ENCODE data around the gene DUSP22.

Gene DUSP22

DNA sequence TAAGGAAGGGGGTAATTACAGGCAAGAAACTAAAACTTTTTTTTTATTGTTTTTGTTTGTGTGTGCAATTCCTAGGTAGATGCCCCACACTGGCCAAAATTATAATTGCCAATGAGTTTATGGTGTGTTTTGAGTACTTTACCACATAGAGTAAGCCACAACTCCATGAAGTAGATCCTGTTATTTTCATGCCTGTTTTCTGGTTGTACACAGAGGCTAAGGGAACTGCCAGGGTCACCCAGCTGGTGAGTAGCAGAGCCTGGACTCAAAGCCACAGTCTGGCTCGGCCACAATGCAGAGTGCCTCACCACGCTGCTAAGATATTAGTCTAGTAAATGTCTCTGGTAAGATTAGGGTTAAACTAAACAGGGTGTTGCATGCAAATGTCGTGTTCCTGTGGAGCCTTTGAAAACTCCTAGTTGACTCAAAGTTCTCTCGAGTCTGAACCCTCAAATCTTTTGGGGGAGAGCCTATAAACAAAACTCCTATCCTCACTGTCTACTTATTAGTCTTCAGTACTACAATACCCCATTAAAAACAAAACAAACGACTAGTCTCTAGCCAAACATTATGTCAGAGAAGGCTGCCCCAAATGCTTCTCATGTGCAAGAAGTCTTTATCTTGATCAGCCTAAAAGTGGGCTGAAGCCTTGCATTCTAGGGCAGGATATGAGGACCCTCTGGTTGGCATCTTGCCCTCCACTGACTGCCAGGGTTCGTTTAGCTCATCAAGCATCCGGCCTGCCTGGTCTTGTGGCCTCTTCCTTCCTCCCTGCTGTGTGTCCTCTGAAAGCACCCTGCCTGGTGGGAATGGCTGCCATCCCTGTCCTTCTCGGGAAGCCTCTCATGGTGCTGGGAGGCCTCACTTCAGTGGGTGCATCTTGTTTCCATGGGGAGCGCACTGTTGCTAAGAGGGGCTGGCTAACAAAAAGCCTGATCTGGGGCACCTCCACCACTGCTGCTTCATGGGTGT lies 4.2 kb downstream of the DUSP22 start:
- peak; percentile 49 for DNase-seq (ENCODE audit: low read depth)

DNA sequence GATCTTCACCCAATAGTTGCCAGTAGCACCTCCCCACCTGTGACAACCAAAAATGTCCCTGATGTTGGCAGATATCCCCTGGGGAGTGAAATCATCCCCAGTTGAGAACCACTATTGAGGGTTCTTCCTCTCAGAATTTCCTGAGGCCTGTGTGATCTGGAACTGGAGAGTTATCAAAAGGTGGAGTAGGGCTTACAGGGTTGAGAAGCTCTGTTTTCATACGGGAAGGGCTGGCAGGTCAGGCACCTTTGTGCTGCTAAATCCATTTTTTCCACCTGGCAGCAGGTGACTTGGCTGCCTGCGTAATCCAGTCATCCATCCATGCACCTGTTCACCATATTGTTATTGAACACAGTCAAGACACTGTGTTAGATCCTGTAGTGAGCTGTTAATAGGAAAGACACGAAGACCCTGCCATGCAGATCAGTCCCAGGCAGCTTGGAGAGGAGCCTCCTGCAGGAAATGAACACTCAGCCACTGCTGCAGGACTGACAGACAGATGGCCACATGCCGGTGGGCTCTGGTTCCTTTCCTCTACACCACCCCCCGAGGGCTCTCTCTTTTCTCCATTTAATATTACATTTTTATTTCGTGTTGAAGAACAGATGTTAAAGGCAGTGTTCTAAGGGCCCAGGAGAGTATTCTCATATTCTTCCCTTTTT lies 5.4 kb downstream of the DUSP22 start:
- DNase-seq (ENCODE audit: low read depth): no peak

DNA sequence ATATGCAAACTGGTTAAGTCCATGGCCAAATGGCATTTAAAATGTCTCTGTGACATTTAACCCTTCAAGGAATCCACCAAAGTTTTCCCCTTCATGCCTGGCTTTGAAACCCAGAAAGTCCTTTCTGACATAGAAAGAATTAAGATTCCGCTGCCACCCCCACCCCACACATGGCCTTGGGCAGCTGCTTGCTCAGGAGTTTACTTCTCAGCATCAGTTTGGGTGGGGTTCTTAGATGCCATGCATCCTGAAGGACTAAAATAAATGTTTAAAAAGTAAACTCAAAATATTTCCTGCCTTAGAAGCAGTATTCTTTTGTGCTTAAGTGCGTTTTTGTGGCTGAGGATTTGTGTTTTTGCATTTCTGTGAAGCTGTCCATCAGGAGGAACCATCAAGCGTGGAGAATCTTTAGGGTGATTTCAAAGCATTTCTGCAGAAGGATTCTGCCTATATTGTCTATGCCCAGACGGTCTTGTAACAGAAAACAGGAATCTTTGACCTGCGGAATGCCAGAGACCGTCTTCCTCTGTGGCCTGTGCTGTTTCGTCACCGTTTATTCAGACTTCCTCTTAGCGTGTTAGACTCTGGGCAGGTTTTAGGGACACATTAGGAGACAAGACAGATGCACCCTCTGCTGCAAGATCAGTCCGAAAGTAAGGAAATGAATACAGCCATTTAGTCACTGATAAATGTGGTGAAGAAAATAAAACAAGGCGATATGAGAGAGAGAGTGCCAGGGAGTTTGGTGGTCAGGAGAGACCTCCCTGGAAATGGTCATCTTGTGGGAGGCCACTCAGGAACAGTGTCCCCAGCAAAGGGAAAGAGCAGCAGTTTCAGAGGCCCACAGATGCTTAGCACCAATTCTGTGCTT lies 6.2 kb downstream of the DUSP22 start:
- DNase-seq (ENCODE audit: low read depth): no peak

DNA sequence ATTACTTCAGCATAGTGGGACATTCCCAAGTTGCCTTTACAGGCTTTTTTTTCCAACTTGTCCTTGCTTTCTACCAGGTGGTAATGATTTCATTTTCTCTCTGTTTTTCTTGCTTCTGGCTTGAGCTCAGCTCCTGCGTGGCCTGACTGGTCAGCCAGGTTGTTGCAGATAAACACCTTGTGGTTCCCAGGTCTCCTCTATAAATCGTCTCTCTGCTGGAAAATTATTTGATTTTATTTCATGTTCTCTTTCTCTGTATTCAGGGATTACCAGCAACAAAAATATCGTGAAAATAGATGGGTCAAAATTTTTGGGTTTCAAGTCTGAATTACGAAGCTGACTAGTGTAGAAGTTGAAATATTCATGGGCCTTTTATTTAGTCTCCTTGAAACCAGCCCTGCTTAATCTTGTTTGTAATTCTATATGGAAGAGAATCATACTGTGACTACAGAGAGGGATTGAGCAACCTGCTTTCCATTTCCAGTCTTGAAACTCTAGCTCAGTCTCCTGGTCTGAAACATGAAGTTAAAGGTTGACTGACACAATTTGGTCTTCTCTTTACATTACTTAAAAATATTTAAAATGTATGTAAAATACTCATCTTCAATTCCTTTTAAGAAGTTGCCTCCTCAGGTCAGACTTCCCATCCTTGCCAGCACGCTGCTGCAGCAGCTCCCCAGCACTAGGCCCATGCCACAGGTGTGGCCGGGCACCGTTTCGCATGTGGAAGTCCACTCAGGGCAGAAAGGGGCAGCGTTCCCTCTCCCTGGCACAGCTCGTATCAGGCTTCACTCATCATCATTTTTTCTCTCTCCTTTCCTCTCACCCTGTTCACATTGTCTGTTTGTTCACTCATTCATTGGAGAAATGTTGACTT lies 7.1 kb downstream of the DUSP22 start:
- no peak for DNase-seq (ENCODE audit: low read depth)

DNA sequence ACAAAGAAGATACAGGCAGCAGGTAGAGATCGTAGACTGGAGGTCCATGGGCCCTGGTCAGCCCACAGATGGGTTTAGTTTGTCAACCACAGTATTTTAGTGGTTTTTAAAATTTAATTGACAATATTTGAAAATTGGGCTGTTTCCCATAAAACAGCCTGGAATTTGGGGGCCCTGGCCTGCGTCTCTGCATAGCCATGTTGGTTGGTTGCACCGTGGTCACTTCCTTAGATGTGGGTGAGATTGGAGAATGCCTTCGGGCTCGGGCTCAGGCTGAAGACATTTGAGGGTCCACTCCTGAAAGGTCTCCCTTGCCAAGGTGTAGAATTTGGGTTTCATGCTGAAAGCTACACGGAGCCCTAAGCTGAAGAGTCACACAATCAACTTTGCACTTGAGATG lies 7.7 kb downstream of the DUSP22 start:
- DNase-seq (ENCODE audit: low read depth): no peak

DNA sequence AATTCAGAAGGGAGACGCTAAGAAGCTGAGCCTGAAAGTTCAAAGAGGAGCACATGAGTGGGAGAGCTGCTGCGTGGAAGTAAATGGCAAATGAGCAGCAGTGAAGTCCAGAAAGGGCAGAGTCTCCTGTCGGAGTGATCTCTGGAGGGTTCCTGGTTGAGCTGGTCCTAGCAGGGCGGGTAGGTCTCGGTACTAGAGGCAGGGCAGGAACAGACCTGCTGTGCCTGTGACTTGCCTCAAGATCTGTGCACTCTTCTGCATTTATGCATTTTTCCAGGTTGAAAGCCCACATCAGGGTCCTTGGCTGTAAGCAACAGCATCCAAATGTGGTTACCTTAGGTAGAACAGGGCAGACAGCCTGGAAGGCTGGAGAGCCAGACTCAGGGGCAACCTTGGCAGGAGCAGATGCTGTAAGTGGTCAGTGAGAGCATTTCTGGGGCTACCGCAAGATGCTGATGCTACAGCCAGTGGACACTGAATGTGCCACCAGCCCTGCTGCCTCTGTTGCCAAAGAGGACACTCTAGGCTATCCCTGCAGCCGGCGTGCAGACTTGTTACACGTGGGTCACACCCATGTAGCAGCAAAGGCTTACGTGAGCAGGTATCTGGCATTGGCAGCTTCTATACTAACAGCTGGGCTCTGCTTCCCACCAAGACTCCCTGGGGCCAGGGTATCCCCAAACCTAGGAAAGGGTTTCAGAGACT lies 8.4 kb downstream of the DUSP22 start:
- DNase-seq (ENCODE audit: low read depth): no peak

DNA sequence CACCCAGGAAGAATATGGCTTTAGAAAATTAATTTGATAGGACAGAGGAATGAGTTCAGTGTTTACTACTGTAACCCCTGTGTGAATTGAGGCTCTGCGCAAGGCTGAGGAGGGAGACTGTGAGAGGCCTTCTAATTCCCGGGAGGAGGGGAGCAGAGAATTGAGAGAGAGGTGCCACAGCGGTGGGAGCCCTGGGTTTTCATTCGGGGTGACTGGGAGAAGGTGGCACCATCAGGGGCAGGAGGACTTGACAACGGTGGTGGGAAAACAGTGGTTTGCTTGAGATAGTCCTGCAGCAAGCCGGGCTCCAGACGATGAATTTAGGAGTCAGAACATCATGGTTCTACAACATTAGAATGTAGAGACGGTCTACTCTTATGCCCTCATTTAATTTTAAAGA lies 9.2 kb downstream of the DUSP22 start:
- DNase-seq (ENCODE audit: low read depth): no peak

DNA sequence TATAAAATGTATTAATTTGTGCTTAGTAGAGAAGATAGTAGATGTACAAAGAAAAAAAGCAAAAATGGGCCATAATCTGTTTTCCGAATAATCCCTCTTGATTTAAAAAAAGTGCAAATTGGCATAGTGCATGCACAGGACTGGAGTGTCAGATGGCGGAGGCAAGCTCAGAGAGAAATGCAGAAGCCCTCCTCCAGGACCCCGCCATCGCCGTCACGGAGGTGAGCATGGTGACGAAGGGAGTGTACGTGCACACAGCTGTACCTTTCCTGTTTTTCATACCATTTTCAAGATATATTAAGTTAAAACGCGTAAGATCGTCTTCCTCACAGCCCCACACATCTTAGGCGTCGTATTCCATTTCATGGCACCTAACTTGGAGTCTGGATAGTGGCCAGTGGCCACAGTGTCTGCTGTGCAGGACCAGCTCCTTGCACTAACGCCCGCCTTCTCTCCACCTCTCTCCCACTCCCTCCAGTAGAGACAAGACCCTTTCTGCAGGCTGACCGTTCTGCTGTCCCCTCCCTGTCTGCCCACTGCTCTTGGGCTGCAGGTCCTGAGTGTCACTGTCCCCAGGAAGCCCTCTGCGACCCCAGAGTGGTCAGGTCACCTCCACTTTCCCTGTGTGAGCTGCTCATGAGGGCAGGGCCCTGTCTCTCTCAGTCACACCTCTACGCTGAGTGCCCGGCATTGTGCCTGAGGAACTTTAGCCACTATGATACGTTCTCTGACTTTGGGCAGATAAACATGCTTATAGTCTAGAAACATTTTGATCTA lies 9.8 kb downstream of the DUSP22 start:
- DNase-seq (ENCODE audit: low read depth): no peak

DNA sequence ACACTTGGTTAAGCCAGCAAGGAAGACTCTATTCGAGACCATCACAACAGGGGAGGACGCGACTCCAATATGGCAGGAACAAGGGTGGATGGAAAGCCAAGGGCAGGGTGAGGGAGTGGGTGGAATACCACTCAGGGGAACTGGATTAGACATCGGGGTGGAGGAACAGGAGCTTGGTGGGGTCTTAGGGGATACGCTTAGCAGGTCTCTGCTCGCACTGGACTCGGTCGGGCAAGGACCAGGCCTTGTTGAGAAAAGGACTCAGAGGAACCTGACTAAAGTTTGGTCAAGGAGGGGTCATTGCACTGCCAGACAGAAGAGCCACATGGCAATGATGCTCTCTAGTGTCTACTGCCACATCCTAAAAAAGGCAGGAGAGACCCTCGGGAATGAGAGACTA lies 10.5 kb downstream of the DUSP22 start:
- no peak for DNase-seq (ENCODE audit: low read depth)

DNA sequence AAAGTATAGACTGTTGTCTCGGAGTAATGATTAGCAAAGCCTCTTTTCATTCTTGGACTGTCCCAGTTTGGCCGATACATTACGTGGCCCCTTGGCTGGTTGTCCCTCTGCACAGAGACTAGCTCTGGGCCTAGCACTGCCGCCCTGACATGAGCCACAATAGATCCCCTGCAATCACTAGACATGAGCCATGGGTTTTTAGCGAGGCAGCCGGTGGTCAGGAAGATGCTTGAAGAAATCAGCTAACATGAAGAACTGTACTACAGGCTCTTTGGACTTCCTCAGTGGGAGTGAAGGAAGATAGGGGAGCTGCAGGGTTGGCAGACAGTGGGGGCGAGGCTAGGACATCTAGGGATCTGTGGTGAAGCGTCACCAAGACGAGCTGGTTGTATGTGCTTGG lies 11.0 kb downstream of the DUSP22 start:
- DNase-seq (ENCODE audit: low read depth): no peak

DNA sequence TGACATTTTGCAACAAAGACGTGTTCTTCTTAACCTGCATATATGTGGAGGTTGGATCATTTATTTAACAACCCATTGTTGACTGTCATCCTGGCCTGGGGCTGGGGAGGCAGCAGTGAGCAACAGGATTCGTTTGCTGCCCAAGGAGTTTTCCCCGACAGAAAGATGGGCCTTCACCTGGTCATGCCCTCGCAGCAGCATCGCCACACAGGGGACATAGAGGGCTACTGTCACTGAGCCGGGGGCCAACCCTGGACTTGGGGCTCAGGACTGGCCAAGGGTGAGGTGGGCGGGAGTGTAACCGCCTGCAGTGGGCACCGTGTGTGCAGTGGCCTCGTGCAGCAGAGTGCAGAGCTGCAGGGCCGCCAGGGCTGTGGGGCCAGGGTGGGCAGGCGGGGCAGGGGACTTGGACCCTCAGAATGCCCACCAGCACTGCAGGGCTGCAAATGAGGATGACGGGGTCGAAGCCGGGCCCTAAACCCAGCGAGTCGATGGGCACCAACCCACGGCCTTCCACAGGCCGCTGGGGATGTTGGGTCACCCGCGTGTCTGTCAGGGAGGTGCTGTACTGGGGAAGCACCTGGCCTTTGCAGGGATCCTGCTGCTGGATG lies 11.8 kb downstream of the DUSP22 start:
- no peak for DNase-seq (ENCODE audit: low read depth)

DNA sequence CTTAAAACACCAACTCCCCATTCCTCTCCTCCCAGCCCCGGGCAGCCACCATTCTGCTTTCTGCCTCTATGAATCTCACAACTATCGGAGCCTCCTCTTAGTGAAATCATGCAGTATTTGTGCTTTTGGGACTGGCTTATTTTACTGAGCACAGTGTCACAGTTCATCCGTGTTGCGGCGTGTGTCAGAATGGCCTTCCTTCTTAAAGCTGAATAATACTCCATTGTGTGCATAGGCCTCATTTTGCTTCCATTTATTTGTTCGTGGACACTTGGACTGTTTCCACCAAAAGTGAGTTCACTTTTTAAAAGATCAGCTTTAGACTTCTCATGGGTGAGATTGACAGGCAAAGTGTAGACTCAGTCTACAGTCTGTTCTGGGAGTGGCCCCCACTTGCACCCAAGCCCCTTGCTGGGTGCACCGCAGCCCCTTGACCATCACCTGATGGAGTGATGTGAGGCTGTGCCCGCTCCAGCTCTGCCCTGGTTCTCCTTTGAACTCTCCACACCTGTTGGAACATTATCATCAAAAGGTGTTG lies 12.6 kb downstream of the DUSP22 start:
- no peak for DNase-seq (ENCODE audit: low read depth)

DNA sequence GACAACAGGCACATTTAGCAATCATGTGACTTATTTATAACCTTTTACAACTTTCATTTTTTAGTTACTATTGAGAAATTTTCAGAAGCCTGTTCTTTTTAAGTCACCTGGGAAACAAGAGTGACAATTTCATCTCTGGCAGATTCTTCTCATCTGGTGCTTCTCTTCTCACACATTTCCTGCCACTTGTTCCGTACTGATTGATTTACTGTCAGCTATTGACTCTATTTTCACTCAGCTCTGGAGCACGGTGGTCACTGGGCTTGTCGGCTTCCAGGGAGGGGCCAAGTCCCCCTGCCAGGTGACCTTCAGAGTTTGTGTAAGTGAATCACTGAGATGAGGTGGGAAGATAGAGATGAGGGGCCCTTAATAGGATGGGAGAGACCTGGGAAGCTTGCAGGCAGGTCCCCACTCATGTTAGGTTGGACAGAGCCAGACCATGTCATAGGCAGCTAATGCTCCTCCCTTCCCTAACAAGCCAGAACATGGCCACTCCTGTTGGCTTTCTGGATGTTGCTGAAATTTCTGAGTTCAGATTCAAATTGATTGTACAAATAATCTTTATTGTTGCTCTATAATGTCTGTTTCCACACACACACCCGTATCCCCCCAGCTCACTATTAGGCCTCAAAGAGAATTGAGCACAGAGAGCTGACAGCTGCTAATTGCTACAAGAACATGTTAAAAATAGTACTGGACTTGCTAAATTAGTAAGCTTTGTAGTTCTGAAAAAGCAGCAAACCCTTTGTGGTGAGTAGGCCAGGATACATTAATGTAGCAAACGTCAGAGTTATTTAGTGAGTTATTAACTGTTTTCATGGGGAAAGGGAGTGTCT lies 13.3 kb downstream of the DUSP22 start:
- no peak for DNase-seq (ENCODE audit: low read depth)

DNA sequence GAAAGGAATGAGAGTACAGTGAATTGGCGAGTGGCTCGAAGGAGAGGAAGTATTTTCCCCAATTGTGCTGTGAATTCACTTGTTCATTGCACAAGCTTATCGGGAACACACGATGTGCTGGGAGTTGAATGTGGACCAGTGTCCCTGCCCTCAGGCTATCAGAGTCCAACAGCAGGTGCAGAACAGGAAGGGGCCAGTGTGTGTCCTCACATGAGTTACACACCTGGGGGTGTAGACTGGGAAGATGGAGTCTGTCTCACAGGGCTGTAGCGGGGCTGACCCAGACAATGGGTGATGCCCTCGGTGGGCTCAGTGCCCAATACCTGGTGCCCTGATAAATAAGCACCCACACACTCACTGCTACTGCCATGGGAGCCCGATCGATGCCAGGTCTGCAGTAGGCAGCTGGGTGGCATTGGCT lies 14.4 kb downstream of the DUSP22 start:
- no peak for DNase-seq (ENCODE audit: low read depth)

DNA sequence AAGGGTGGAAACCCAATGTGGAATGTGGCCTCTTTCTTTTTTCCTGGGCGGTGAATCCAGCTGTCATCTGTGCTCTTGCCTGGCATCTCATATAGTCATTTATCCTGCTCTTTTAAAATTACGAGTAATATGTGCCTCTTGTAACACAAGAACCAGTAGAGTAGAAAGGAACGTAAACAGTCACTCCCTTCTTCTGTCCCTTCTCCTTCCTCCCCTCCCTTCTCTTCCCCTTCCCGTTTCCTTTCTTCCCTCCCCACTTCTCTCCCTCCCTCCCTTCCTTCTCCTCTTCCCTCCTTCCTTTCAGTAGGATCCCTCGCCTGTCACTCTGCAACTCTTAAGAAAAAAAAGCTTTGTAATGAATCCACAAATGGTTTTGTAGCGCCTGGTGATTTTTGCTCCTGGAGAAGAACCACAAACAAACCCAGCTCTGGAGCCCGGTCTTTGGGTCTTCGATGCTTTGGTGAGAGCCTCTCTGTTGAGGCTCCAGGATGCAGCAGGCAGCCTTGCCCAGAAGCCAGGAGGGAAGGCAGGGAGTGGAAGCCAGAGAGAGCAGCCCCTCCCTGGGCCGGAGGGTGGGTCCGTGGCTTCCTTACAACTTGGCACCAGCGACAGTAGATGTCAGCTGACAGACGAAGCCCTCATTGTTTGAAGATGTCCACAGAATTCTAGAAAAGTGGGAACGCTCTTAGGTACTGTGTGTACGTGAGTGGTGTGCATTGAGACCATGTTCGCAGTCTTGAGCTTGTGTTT lies 15.0 kb downstream of the DUSP22 start:
- no peak for DNase-seq (ENCODE audit: low read depth)

DNA sequence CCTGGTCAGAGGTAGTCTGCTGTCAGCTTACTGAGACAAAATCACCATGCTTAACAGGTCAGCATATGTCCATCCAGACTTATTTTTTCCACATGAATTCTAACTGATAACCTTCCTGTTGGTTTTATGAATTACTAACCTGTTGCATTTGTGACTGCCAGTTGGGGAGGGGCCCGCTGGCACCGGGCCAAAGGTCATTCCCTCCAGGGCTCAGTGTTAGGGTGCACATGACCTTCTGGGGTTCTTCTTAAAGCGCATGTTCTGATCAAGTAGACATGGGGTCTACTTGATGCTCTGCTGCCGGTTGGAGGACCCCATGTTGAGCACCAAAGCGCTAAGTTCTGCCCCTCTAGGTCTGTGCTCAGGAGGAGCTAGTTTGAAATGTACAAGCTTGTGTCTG lies 15.6 kb downstream of the DUSP22 start:
- DNase-seq (ENCODE audit: low read depth): no peak

DNA sequence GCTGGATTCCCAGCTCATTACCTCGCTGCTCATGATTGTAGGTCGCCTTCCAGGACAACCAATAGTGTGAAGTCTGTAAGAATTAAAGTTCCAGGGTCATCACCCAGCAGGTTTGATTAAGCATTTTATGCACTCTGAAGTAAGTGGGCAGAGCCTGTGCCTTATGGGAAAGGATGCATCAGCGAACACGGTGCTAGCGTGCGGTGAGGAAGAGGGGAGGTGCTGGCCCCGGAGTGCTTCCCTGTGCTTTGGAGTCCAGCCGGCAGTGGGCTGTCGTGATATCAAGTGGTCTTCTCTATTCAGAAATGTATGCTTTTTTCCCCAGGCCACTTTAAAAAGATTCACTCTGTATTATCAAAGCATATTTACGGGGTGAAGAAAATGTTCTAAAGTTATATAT lies 16.0 kb downstream of the DUSP22 start:
- no peak for DNase-seq (ENCODE audit: low read depth)

DNA sequence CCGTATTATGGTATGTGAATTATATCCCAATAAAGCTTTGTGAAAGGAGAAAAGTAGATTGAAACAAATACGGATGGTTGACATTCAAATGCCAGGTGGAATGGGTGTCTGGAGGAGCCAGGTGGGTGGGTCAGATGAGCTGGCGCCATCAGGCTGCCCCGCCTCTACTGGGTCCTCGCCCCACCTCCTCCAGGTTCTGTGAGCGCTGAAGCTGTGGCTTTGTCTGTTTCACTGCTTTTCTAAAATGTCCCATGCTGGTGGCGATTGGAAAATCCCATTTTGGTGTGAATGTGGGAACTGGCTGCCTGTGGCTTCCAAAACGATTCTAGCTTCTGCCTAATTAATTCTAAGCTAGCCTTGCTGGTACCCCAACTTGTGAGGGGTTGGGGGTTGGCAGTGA lies 16.5 kb downstream of the DUSP22 start:
- no peak for DNase-seq (ENCODE audit: low read depth)
